NCI-H2107 treated with DMSO at 0.1 percent for 48 hours (cell line): ENCODE measurements around the gene GSTO2.

Experiments used
- DNase-seq: peaks from one replicate; lab custom pipeline; 2025; ENCODE audit not compliant: unreplicated experiment; lab: John Stamatoyannopoulos, UW

GSTO2 gene

GRCh38 chr10:104253606-104254410 is 15.2 kb upstream of the GSTO2 start:
- no peak for DNase-seq

DNA sequence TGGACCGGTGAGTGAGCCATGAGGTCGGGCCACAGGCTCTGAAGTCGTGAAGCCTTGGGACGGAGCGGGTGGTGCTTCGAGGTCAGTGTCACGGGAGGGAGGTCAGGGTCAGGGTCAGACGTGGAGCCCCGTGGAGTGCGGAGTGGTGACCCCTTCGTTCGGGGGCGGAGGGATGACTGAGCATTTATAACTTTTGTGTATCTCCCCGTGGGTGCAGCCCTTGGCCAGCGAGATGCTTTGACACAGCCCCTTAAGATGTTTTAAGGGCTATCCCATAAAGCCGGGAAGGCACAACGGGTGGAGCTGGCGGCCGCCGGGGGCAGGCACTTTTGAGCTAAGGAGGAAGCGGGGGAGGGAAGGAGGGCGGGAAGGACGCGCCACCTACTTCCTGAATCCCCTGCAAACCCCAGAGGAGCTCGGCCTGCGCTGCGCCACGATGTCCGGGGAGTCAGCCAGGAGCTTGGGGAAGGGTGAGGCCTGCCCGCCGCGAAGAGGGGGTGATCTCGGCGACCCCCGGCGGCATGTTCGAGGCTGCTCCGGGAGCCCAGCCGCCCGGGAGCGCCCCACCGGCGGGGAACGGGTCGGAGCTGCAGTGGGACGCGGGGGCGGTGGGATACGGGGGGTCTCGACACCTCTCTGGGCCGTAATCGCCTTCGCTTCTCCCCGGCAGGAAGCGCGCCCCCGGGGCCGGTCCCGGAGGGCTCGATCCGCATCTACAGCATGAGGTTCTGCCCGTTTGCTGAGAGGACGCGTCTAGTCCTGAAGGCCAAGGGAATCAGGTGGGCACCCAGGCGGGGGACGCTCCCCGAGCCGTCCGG is 14.3 kb upstream of the GSTO2 start, which contains the start of gene GSTO1:
GSTO1 (plus strand) TSS at position 400 of the 818 bp plus-strand sequence; CDS start at position 437, 37 bp downstream.
- no peak for DNase-seq

GRCh38 chr10:104255311-104255981 is 13.5 kb upstream of the GSTO2 start:
- DNase-seq = no peak

- no peak for DNase-seq
Measured at GRCh38 chr10:104256335-104256961, 12.5 kb upstream of the GSTO2 start.

DNA sequence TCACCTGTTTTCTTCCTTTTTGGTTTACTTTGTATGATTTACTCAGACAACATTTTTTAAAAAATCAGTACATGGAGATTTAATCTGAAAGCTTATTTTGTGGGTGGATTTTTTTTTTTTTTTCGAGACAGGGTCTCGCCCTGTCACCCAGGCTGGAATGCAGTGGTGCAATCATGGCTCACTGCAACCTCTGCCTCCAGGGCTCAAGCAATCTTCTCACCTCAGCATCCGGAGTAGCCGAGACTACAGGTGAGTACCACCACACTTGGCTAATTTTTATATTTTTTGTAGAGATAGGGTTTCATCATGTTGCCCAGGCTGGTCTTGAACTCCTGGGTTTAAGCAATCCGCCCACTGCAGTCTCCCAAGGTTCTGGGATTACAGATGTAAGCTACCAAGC is 11.7 kb upstream of the GSTO2 start:
- DNase-seq = no peak

DNA sequence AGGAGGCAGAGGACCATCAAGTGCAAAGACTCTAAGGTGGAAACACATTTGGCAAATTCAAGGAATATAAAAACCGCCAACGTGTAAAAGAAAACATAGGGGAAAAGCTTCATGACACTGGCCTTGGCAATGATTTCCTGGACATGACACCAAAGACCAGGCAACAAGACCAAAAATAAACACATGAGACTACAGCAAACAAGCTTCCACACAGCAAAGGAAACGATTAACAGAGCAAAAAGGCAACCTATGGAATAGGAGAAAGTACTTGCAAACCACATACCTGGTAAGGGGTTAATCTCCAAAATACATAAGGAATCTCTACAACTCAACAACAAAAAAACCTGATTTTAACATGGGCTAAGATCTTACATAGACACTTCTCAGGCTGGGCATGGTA is 10.8 kb upstream of the GSTO2 start:
- DNase-seq = no peak

DNA sequence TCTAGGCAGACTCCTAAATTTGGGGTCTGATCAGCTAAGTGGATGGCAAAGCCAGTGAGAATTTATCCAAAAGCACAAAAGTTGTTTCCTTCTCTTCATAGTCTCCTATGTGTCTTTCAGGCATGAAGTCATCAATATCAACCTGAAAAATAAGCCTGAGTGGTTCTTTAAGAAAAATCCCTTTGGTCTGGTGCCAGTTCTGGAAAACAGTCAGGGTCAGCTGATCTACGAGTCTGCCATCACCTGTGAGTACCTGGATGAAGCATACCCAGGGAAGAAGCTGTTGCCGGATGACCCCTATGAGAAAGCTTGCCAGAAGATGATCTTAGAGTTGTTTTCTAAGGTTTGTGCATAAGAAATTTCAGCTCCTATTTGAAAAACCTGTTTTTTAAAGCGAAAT is 9.5 kb upstream of the GSTO2 start:
- DNase-seq = no peak

DNA sequence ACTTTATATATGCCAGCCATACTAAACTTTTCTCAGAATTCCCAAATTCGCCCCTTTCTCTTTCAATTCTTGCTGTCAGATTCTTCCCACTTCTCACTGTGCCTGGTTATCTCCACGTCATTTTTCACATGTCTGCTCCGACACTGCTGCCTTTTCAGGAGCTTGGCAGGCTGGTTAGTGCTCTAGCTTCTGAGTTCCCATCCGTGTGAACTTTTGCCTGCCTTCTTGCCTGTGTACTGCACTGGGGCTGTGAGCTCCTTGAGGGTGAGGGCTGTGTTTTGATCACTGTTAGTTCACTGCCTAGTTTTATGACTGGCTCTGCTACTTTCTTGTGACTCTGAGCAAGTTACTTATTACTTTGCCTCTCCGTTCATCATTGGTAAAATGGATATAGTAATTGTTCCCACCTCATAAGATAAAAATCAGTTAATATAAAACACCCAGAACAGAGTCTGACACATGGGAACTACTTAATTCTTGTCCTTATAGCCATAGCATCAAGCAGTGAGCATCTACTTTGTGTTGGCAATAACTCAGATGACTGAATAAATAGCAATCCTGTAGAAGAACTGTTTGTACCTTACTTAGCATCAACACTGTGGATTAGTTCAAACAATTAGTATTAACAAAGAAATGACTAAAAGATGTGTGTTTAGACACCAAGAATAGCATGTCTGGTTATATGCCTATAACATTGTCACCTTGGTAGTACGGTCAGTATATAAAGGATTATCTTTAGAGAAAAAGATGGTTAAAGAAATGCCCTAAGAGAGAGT is 8.8 kb upstream of the GSTO2 start:
- no peak for DNase-seq

DNA sequence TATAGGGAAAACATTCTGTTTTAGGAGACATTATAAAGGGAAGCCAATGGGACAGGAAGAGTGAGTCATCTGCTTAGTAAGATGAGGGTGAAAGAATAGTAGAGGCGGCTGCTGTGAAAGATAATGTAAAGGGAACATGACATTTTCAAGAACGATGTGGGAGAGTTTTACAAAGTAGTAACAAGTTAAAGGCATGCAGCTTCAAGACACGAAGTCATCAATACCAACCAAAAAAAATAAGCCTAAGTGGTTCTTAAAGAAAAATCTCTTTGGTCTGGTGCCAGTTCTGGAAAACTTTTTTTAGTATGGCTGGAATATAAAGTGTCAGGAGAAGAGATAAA is 8.2 kb upstream of the GSTO2 start:
- DNase-seq = no peak

GRCh38 chr10:104262055-104262454 is 6.9 kb upstream of the GSTO2 start:
- DNase-seq = no peak

- DNase-seq = no peak
Measured at GRCh38 chr10:104264783-104265182, 4.2 kb upstream of the GSTO2 start.

DNA sequence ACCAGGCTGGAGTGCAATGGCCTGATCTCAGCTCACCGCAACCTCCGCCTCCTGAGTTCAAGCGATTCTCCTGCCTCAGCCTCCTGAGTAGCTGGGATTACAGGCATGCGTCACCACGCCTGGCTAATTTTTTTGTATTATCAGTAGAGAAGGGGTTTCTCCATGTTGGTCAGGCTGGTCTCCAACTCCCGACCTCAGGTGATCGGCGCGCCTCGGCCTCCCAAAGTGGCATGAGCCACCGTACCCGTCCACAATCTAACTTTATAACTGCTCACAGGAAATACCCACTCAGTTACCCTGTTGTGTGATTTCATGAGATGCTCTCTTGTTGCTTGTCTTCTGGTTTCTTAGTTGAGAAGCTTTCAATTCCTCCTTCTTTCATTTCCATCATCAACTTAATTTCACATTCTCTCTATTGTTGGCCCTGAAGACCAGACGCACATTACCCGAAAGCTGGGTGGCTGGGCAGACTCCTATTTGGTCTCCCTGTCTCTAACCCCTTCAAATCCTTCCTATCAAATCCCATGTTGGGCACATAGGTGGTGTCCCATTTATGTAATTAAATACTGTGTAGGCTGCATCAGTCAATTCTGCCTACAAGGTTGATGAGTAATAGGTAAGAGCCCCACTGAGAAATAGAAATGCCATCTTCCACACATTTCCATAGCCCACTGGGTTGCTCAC is 1.1 kb upstream of the GSTO2 start:
- DNase-seq = no peak

DNA sequence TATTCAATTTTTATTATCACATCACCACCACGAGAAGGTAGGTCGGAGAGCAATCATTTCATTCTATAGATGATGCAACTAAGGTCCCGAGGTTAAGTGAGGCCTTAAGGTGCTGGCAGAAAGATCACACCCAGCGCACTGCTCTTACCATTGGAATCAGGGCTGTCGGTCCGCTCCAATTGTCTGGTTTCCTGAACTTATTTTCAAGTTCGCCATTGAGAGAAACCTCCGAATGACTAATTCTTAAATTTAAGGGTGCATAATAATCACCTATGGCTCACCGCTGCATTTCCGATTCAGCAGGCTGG is 625 bp upstream of the GSTO2 start:
- no peak for DNase-seq

- no peak for DNase-seq
Measured at GRCh38 chr10:104273286-104273685, 4.3 kb downstream of the GSTO2 start.

DNA sequence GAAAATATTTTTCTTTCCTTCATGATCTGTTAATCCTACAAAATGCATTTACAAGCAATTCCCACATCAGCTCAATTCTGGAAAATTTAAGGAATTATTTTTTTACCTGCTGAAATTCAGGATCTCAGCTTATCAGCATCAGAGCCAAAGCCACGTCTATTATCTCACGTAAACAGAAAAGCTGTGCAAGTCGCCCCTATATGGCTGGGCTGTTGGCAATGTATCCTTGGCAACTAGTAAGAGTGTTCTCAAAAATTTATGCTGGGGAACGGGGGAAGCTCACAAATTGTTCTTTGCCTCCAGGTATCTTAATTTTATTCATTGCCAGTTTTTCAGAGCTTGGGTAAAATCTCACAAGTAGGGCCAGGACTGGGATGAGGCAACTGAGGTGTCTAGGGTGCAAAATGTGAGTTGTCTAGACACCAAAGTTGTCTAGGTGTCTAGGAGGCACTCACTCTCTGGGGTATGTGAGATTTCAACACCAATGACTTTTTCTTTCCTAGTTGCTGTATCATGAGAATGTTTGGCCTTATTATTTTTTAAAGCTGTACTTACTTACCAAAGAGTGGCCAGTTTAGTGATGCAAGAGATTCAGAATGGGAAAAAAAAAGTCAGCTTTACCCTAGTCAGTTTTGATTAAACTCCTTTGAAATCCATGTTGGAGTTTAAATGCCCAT is 5.1 kb downstream of the GSTO2 start:
- DNase-seq = no peak

DNA sequence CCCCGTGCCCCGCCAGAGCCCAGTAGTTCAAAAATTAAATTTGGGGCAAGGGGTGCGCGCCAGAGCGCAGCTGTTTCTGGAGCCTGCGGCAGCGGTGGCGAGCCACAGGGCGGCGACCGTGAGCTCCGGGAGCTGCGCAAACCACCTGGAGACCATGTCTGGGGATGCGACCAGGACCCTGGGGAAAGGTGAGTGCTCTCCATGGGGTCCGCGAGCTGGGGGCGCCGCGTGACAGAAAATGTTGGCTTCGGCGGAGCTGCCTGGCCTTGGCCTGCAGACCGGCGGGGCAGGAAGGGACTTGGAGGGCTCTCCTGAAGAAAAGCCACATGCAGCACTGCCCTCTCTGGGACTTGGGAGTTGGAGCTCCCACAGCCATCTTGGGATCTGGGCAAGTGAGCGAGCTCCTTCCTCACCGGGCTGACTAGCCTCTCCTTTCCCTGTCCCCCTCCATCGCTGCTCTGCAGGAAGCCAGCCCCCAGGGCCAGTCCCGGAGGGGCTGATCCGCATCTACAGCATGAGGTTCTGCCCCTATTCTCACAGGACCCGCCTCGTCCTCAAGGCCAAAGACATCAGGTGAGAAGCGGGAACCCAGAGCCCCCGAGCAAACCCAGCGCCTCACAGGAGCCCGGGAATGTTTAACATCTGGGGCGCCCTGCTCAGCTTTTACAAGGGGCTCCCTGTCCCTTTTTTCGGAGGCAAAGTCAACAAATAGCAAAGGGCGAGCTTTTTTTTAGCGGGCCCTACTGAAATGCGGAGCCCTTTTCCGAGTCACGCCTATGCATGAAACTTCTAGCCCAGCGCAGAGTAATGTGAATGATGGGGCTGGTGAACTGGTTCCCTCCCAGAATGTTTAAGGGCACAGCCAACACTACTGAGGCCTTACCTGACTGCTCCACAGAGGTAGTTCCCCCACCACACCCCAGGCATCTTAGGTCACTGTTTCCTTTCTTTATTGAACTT is 6.1 kb downstream of the GSTO2 start:
- no peak for DNase-seq

DNA sequence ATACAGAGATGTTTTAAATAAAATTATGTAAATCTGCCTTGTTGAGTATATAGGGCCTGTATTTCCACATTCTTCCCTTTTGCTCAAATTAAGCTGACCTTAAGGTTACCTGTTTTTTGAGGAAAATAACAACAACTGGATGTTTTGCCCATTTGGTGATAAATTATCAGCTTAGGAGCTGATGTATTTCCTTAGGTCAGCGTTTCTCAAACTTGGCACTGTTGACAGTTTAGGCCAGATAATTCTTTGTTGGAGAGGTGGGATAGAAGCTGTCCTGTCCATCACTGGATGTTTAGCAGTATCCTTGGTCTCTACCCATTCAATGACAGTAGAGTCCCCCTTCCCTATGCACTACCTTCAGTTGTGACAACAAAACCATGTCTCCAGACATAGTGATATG is 7.2 kb downstream of the GSTO2 start:
- DNase-seq = no peak

GRCh38 chr10:104277785-104278184 is 8.8 kb downstream of the GSTO2 start:
- DNase-seq = no peak
